WI38 (cell line): Measurements from ENCODE around the gene ALDH3B1.
"Not testable (repeated sequence)": the region's sequence is repeated elsewhere in the genome, so short reads cannot be mapped to it uniquely, and the experiment has no call there.

Source experiments
- H3K4me3 ChIP-seq: 2 replicates; pipeline ENCODE4 v1.5.1; 2011; ENCODE audit warnings: low read depth, mild to moderate bottlenecking, control low read depth, low read length
- TF ChIP-seq, protein P1 (sequence below): IDR thresholded peaks from 2 replicates; pipeline ENCODE4 v1.5.1; 2012; ENCODE audit warnings: low read depth, mild to moderate bottlenecking, control low read depth, low read length

Gene ALDH3B1

GRCh38 chr11:67993821-67994220 is 16.3 kb upstream of the ALDH3B1 start:
- H3K4me3 ChIP-seq: not testable (repeated sequence)
- TF ChIP-seq, protein P1, sequence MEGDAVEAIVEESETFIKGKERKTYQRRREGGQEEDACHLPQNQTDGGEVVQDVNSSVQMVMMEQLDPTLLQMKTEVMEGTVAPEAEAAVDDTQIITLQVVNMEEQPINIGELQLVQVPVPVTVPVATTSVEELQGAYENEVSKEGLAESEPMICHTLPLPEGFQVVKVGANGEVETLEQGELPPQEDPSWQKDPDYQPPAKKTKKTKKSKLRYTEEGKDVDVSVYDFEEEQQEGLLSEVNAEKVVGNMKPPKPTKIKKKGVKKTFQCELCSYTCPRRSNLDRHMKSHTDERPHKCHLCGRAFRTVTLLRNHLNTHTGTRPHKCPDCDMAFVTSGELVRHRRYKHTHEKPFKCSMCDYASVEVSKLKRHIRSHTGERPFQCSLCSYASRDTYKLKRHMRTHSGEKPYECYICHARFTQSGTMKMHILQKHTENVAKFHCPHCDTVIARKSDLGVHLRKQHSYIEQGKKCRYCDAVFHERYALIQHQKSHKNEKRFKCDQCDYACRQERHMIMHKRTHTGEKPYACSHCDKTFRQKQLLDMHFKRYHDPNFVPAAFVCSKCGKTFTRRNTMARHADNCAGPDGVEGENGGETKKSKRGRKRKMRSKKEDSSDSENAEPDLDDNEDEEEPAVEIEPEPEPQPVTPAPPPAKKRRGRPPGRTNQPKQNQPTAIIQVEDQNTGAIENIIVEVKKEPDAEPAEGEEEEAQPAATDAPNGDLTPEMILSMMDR: peak; percentile 6; the same call in 1 of the 2 replicates

GRCh38 chr11:67994387-67994786 is 15.7 kb upstream of the ALDH3B1 start:
- H3K4me3 ChIP-seq: not testable (repeated sequence)

- H3K4me3 ChIP-seq: not testable (repeated sequence)
Measured at GRCh38 chr11:67995129-67995528, 15.0 kb upstream of the ALDH3B1 start.

- H3K4me3 ChIP-seq: not testable (repeated sequence)
Measured at GRCh38 chr11:67995579-67995978, 14.5 kb upstream of the ALDH3B1 start.

DNA sequence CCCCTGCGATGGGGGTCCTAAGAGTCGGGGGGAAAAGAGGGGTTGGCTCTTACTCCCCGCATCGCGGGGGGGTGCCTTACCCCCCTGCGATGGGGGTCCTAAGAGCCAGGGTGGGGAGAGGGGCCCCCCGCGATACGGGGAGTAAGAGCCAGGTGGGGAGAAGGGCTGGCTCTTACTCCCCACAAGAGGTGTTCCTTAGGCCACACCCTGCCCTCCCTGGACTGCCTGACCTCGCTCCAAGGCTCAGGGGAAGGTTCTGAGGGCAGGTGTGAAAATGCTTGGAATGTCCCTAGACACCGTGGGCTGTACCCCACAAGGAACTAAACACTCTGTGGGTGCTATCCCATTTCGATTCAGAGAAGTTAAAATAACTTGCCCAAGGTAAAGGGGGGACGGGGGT is 14.1 kb upstream of the ALDH3B1 start:
- no peak overlapping the region for H3K4me3 ChIP-seq
- TF ChIP-seq, protein P1: no peak

- TF ChIP-seq, protein P1: no peak
- H3K4me3 ChIP-seq: no peak overlapping the region; the same call in 1 of the 2 replicates
Measured at GRCh38 chr11:67996622-67997474, 13.3 kb upstream of the ALDH3B1 start.

- TF ChIP-seq, protein P1: no peak
- H3K4me3 ChIP-seq: no peak overlapping the region
Measured at GRCh38 chr11:67997475-67997921, 12.6 kb upstream of the ALDH3B1 start.

DNA sequence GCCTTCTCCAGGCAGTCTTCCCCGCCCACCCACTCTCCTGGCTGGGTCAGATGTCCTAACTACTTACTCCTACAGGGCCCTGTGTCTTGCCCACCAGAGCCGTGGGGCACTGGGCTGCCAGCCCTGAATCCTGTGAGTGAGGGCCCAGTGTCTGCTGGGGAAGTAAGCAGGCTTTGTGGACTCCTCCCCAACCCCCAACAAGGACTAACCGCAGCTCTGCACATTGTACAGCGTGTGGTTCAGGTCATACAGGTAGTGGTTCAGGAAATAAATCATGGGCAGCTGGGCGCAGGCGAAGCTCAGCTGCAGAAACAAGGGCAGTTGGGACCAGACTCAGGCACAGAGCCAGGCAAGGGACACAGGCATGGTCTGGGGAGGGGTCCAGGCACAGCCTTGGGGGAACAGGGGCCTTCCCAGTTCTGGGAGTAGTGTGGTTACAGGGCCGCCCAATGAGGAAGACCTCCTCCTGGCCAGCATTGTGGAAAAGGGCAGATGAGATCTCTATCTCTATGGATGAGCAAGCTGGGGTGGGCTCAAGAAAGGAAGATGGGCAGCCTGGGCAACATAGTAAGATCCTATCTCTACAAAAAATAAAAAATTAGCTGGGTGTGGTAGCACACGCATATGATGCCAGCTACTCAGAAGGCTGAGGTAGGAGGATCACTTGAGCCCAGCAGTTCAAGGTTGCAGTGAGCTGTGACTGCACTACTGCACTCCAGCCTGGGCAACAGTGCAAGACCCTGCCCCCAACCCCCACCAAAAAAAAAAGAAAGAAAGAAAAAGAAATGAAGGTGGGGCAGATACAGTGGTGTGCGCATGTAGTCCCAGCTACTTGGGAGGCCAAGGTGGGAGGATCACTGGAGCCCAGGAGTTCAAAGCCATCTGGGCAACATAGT is 11.7 kb upstream of the ALDH3B1 start:
- TF ChIP-seq, protein P1: no peak
- H3K4me3 ChIP-seq: no peak overlapping the region
